Esophagus (tissue), 2 donors: ENCODE data around the gene STMN1. TPM values are rescaled to one million over a fixed set of nuclear protein-coding genes. Genes with fewer than 3 reads are reported as not detected.
A peak's percentile ranks its signal among the peaks of the same experiment; 100 is the strongest.

Experiments used
- H3K27ac ChIP-seq, 2 donors: one replicate each; pipeline ENCODE4 v1.5.1; 2013; ENCODE audit warnings: low read depth in 2 of 2, mild to moderate bottlenecking in 2 of 2, inconsistent platforms in 1 of 2, low read length in 1 of 2, moderate library complexity in 1 of 2
- H3K27me3 ChIP-seq, 2 donors: one replicate each; pipeline ENCODE4 v1.6.1; 2013; ENCODE audit warnings: low read length in 2 of 2, control low read depth in 1 of 2, mild to moderate bottlenecking in 1 of 2; ENCODE audit not compliant: insufficient read depth in 2 of 2, control insufficient read depth in 1 of 2
- H3K36me3 ChIP-seq, 2 donors: one replicate each; pipeline ENCODE4 v1.6.1; 2013; ENCODE audit warnings: low read length in 1 of 2; ENCODE audit not compliant: control insufficient read depth in 2 of 2, insufficient read depth in 2 of 2
- H3K4me1 ChIP-seq, 2 donors: one replicate each; pipeline ENCODE4 v1.6.1; 2013; ENCODE audit warnings: low read length in 1 of 2; ENCODE audit not compliant: control insufficient read depth in 2 of 2, insufficient read depth in 2 of 2
- H3K4me3 ChIP-seq, 2 donors: one replicate each; pipeline ENCODE4 v1.5.1; 2013; ENCODE audit warnings: low read length in 2 of 2, mild to moderate bottlenecking in 2 of 2, low read depth in 1 of 2, moderate library complexity in 1 of 2
- H3K9me3 ChIP-seq, 2 donors: one replicate each; pipeline ENCODE4 v1.6.1; 2013; ENCODE audit warnings: mild to moderate bottlenecking in 2 of 2, low read depth in 1 of 2, low read length in 1 of 2, moderate library complexity in 1 of 2; ENCODE audit not compliant: control insufficient read depth in 2 of 2, insufficient read depth in 1 of 2
- WGBS, 2 donors: extraction: QIAGEN DNeasy Blood & Tissue Kit; methylation state at CpG; one replicate each; pipeline ENCODE4 v1.1.7; 2013; 5-methylcytosine and 5-hydroxymethylcytosine counted together
- polyA plus RNA-seq, 2 donors: library from polyadenylated mRNA; stranded (reverse); fragments of 200-250 nt; gene quantifications; one replicate each; pipeline ENCODE4 v1.2.3, GENCODE V29; 2013
- donor health status: healthy with polysubstance abuse.
- donor health status: Bipolar disorder and iron deficiency.

STMN1 gene
- polyA plus RNA-seq, 2 donors, result 115 to 137 TPM

DNA sequence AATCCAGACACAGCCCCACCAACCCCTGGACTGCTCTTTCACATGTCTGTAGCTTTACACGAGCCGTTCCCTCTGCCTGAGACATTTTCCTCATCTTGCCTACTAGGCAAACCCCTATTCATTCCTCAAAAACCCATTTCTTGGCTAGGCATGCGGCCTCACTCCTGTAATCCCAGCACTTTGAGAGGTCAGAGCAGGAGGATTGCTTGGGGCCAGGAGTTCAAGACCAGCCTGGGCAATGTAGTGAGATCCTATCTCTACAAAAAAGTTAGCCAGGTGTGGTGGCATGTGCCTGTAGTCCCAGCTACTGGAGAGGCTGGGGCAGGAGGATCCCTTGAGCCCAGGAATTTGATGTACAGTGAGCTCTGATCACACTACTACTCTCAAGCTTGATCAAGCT is 41.8 kb downstream of the STMN1 start:
- Histone ChIP-seq H3K36me3 (peaks cover 0 to 8% of the 10 kb centered on the region in 2 donors), H3K27ac (no peak overlapping the region), H3K4me3 (no peak overlapping the region), H3K4me1 (peaks cover 0 to 22% of the 10 kb centered on the region in 2 donors), H3K27me3 (no peaks in the 10 kb centered on the region), H3K9me3 (no peaks in the 10 kb centered on the region)
- WGBS, 2 donors, result 91 to 94% methylated on average over 3 of the region's 3 CpGs

DNA sequence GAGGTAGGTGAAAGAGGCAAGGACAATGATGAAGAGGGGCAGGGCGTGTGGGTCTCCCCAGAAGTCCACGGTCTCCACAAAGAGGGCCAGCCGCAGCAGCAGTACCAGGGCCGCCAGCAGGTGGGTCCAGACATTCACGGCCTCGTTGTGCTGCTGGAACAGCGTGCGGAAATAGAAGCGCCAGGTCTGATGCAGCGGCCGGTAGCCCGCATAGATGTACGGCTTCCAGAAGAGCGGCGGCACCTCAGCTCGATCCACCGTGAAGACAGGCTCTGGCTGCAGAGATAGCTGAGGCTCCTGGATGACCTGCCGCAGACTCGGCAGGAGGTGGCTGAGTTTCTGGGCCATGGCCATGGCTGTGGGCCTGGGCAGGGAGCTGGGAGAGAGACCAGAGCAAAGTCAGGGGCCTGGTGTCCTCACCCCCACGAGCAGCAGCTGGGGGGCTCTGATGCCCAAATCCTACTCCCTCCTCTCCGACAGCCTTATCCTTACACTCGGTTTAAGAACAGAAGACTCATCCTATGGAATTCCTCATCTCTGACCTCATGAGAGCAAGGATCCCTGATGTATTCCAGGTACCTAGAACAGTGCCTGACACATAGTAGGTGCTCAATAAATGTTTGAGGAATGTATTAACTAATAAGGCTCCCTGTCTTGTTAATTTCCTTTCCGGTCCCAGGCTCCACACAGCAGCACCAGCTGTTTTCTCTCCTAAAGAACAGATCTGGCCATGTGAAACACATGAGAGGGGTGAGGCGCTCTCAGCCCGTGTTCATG is 42.5 kb downstream of the STMN1 start:
- Histone ChIP-seq H3K4me1 (peaks cover 2 to 27% of the 10 kb centered on the region in 2 donors), H3K27me3 (no peaks in the 10 kb centered on the region), H3K4me3 (no peak overlapping the region), H3K27ac (peak overlapping the region; percentile 45 to 46), H3K36me3 (peaks cover 0 to 8% of the 10 kb centered on the region in 2 donors), H3K9me3 (no peaks in the 10 kb centered on the region)
- WGBS, 2 donors, result 67 to 71% methylated on average over 25 of the region's 25 CpGs

DNA sequence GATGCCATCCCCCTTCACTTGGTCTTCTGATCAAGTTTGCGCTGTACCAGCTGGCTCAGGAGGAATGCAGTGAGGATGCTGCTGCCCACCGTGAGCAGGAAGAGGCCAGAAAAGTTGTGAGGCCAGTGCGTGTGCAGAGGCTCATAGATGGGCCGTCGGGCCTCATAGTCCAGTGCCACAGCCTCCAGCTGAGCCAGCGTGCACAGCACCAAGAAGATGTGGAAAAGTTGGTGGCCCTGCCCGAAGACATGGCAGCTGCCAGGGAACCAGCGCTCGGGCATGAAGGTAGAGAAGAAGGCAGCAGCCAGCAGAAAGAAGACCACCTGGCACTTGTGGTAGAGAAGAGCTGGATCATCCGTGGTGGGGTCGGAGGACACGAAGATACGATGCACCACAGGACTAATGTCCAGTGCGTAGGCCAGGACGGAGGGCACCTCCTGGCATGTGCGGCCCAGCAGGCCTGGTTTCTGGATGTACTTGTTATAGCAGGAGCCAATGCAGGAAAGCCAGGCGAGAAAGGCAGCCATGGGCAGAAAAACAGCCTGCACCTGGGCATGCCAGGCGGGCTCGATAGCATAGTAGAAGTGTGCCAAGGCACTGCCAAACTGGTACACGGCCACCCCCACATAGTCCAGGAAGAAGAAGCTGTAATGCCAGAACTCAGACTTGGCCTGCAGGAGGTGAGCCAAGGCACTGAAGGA is 43.3 kb downstream of the STMN1 start:
- no peaks in the 10 kb centered on the region for H3K9me3 ChIP-seq
- H3K4me3 ChIP-seq, result no peak overlapping the region
- H3K4me1 ChIP-seq, result peaks cover 2 to 26% of the 10 kb centered on the region in 2 donors
- 73 to 79% methylated on average over 20 of the region's 20 CpGs for WGBS, 2 donors
- H3K27ac ChIP-seq, result peak overlapping the region in 1 of 2 donors; percentile 45
- no peaks in the 10 kb centered on the region for H3K27me3 ChIP-seq
- H3K36me3 ChIP-seq, result peaks cover 0 to 8% of the 10 kb centered on the region in 2 donors

DNA sequence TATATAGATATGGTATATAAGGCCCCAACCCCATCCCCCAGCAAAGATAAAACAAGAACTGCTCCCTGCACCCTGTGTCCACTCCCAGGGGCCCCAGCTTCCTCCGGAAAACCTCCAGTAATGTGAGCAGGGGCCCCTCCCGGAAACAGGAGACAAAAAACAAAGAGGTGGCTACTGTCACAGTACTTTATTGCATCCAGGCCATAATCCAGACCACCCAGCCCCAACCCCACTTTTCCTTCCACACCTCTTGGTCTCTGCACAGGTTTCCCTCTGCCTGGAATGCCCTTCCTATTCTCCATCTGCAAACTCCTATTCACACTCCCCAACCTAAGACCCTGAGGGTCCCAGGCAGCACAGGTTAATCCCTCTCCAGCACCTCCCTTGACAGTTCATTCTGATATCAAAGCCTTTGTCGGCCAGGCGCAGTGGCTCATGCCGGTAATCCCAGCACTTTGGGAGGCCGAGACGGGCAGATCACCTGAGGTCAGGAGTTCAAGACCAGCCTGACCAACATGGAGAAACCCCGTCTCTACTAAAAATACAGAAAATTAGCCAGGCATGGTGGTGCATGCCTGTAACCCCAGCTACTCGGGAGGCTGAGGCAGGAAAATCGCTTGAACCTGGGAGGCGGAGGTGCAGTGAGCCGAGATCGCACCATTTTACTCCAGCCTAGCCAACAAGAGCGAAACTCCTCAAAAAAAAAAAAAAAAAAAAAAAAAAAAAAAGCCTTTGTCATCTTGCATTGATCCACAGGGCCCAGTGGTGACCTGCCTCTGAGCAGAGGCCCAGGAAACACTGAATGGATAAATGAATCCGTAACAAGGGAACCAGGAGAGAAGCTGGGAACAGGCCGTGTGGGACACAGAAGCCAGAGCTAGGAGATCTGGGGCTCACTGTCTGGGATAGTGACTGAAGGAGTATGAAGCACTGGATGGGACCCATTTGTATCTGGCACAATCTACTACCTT is 44.6 kb downstream of the STMN1 start:
- H3K27me3 ChIP-seq, result no peaks in the 10 kb centered on the region
- H3K4me1 ChIP-seq, result peaks cover 2 to 20% of the 10 kb centered on the region in 2 donors
- H3K36me3 ChIP-seq, result peaks cover 0 to 8% of the 10 kb centered on the region in 2 donors
- WGBS, 2 donors, result 73 to 85% methylated on average over 16 of the region's 16 CpGs
- no peaks in the 10 kb centered on the region for H3K9me3 ChIP-seq
- no peak overlapping the region for H3K4me3 ChIP-seq
- H3K27ac ChIP-seq, result no peak overlapping the region

DNA sequence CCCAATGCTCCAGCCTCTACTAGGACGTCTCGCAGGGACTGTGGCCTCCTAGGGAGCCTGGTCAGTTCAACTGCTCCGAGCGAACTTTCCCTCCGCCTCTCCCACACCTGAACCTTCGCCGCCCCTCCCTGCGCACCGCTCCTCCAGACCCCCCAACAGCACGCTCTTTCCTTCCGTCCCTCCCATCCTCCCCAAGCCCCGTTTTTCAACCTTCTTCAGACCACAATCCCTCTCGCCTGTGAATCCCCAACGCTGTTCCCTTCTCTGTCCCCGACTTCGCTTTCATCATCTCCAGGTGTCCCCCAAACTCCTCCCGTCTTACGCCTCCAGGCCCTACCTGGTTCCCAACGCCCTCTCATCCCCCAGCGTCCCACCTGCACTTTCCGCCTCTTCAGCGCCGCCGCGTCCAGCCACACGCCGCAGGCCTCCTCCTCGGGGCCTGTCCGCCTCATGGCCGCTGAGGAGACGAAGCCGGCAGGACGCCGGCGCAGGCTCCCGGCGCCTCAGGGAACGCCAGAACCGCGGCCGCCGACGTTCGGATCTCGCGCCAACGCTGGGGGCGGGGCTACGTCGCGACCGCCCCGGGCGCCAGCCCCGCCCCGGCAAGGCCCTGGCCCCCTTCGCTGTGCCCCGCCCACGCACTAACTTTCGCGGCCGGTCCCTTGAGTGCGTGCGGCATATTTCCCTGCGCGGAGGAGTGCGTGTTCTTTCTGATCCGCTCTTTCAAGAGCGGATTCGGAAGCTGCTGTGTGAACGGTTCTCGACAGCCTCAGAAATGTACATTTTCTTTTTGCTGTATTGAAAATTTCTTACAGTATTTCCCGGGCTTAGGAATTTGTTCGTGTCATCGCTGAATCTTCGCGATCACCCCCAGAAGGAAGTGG is 47.1 kb downstream of the STMN1 start, which contains the start of gene AUNIP:
Gene AUNIP, minus strand, starts transcription at position 552 of the 884 bp plus-strand sequence. Its CDS starts 100 bp downstream, at position 452.
- peaks cover 2 to 20% of the 10 kb centered on the region in 2 donors for H3K4me1 ChIP-seq
- WGBS, 2 donors, result 1 to 2% methylated on average over 77 of the region's 77 CpGs

DNA sequence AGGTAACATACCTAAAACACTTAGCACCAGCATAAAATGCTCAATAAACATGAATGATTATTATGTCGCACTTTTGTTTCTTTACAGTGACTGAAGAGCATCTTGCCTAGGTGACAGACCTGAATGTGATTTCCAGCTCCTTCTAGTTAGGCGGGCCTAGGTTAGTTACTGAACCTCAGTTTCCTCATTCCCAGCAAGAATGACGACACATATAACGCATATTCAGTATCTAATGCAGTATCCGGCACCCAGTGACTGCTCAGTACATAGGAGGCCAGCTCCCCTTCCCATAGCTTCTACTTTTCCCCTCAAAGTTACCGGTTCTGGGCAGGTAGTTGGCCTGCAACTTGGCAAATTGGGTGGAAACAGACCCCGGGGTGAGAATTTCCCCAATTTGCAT is 47.7 kb downstream of the STMN1 start:
- whole genome bisulfite sequencing, 2 donors, result 44 to 48% methylated on average over 7 of the region's 7 CpGs
- Histone ChIP-seq H3K27me3 (no peaks in the 10 kb centered on the region), H3K4me3 (peak overlapping the region; percentile 49 to 55), H3K4me1 (peaks cover 2 to 15% of the 10 kb centered on the region in 2 donors), H3K9me3 (no peaks in the 10 kb centered on the region), H3K27ac (no peak overlapping the region), H3K36me3 (peaks cover 0 to 8% of the 10 kb centered on the region in 2 donors)

More for the DNA sequence above, 47.1 kb downstream of the STMN1 start, which contains the start of gene AUNIP:
- peak within 1 kb of the TSS; percentile 82 to 85 for H3K27ac ChIP-seq
- no peaks in the 10 kb centered on the region for H3K9me3 ChIP-seq
- no peaks in the 10 kb centered on the region for H3K27me3 ChIP-seq
- H3K36me3 ChIP-seq, result peaks cover 0 to 8% of the 10 kb centered on the region in 2 donors
- H3K4me3 ChIP-seq, result peak within 1 kb of the TSS; percentile 49 to 55

DNA sequence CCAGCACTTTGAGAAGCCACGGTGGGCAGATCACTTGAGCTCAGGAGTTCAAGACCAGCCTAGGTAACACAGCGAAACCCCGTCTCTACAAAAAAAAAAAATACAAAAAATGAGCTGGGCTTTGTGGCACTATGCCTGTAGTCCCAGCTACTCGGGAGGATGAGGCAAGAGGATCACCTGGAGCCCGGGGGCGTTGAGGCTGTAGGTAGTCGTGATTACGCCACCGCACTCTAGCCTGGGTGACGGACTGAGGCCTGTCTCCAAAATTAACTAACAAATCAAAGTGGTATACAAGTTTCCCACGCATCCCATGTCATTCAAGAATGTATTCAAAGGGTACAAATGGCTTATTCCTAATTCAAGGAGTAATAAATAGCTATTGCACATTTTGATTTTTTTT is 49.4 kb downstream of the STMN1 start:
- H3K4me3 ChIP-seq, result no peak overlapping the region
- WGBS, 2 donors, result 81 to 90% methylated on average over 11 of the region's 11 CpGs
- H3K9me3 ChIP-seq, result no peaks in the 10 kb centered on the region
- H3K36me3 ChIP-seq, result no peaks in the 10 kb centered on the region
- H3K27me3 ChIP-seq, result no peaks in the 10 kb centered on the region
- no peak overlapping the region for H3K27ac ChIP-seq
- H3K4me1 ChIP-seq, result peaks cover 2 to 8% of the 10 kb centered on the region in 2 donors

DNA sequence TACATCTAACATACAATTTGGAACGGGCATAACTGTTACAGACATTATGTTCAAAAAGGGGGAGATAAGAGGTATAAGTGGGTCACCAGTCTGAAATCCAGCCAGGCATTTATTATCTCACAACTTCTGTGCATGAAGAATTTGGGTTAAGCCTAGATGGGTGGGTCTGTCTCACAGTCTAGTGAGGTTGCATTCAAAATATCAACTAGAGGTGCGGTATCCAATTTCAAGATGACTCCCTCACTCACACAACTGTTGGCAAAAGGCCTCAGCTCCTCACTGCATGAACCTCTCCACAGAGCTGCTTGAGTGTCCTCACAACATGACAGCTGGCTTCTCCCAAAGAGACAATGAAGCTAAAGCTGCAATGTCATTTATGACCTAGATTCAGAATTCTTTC is 51.7 kb downstream of the STMN1 start:
- peaks cover 2 to 6% of the 10 kb centered on the region in 2 donors for H3K4me1 ChIP-seq
- no peak overlapping the region for H3K4me3 ChIP-seq
- no peaks in the 10 kb centered on the region for H3K27me3 ChIP-seq
- H3K36me3 ChIP-seq, result no peaks in the 10 kb centered on the region
- H3K9me3 ChIP-seq, result no peaks in the 10 kb centered on the region
- H3K27ac ChIP-seq, result no peak overlapping the region
- WGBS, 2 donors, result 95% methylated on average over 2 of the region's 2 CpGs
